Stimulated activated CD4-positive, alpha-beta T cell treated with anti-CD3 and anti-CD28 coated beads, Interleukin-4, amount 100 ng/mL, for 48 hours (primary cell): ENCODE results near the gene ZFAND3.
A peak's percentile ranks its signal among the peaks of the same experiment; 100 is the strongest.

ENCODE experiments used
- DNase-seq, 2 donors: peaks; one replicate each; pipeline ENCODE4 v3.0.0-alpha.2; 2020; ENCODE audit warnings: low read depth in 2 of 2

Gene ZFAND3, protein sequence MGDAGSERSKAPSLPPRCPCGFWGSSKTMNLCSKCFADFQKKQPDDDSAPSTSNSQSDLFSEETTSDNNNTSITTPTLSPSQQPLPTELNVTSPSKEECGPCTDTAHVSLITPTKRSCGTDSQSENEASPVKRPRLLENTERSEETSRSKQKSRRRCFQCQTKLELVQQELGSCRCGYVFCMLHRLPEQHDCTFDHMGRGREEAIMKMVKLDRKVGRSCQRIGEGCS

DNA sequence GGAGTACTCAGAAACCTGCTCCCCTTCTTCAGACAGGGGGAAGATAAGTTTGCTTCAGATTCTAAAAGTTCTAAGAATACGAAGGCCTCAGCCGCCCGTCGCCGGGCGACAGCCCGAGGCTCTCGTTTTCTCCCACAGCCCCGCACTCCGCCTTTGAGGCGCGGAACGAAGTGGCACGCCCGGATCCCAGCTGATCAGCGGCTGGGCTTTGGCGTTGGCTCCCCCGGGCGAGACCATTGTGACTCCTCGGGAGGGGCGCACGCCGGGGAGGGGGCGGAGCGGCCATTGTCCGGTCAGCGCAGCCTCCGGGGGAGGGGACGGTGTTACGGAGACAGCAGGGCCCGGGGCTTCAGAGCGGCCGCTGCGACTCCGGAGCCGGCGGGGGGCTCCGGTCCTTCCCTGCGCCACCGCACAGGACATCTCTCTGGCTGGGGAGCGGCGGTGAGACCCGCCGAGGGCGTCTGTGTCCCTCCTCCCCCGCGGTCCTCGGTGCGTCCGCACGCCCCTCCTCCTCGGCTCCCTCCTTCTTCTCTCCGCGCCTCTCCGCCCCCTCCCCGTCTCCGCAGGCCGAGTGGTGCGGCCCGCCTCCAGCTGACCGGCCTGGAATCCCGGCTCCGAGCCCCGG, at the start of gene ZFAND3:
TSS of gene ZFAND3 (plus strand) at position 551 of the 625 bp plus-strand sequence. CDS start 219 bp downstream, outside the sequence.
- peak; percentile 91 to 94 for DNase-seq

DNA sequence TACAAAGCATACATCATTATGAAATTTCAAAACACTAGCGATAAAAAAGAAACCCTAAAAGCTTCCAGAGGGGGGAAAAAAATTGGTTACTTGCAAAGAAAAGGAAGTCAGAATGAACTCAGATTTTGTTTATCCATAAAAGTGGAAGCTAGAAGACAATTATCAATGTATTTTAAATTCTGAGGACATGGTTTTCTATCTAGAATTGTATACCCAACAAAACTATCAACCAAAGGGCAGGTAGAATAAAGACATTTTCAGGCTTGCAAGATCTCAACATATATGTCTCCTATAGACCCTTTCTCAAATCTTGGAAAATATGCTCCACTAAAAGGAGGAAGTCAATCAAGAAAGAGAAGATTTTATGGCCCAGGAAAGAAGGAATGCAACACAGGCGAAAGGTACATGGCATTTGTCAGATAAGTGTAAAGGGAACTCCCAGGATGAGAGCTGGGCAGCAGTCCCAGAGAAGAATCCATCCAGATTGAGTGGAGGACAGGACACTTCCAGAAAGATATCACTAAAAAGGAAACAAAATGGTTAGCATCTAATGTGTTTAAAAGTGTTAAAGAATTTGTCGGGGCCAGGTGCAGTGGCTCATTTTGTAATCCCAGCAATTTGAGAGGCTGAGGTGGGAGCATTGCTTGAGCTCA, 45.4 kb upstream of the ZFAND3 start:
- no peak for DNase-seq

DNA sequence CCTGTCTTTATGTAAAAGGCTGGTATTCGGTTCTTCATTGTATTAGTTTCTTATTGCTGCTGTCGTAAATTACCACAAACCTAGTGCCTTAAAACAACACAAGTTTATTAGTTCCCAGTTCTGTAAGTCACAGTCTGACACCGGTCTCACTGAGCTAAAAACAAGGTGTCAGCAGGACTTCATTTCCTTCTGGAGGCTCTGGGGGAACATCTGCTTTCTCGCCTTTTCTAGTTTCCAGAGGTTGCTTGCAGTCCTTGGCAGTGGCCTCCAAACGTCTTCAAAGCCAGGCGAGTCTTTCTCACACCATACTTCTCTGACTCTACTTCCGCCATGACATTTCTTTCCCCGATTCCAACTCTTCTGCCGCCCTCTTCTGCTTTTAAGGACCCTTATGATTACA, 43.0 kb upstream of the ZFAND3 start:
- DNase-seq: no peak

DNA sequence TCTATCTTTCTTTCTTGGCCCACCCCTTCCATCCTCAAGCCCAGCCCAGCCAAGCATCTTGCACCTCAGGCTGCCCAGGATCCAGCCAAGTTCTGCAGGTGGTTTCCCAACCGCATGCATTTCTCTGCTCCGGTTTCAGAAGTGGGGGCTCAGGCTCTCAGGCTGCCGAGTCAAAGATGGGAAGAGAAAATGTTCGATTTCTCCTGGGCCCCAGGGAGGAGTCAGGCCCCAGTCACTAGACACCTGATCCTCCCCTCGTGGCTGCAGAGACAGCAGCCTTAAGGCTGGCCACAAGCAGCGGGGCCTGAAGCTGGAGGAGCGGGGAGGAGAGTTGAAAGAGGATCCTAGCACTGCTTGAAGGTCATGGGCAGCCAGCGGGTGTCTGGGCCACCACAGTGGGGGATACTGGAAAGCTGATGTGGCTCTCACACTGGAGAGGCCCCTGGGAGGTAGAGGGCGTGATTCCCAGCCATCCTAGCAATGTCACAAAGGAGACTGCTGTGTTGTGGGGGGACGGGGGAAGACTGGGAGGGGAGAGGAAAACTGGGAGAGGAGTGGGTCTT, 42.2 kb upstream of the ZFAND3 start:
- DNase-seq: no peak

DNA sequence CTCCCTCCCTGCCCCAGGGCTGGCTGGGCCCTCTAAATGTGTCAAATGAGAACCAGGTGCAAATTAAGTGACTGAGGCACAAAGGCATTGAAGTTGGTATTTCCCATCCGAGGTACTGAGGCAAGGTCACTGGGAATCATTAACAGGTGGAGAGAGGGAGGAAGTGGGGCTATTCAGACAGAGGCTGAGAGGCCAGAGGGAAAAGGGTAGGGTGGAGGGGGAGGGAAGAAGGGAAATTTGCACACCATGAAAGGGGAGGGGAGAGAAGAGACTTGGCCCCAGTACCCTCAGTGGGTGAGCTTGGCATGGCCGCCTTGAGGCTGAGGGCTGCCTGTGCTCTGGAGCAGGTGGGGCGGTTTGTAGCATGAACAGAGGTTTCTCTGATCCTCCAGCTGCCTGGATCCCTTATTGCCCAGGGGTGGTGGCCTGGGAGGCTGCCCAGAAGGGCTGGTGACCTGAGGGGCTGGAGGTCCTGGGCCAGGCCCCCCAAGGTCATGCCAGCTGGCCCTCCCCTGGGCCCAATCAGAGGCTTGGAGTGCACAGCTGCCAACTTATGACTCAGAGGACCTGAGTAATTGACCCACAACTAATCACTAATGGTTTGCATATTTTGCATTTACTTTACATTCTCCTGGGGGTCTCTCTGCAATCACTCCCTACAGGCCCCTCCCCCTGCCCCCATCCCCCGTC, 40.3 kb upstream of the ZFAND3 start:
- DNase-seq: no peak

DNA sequence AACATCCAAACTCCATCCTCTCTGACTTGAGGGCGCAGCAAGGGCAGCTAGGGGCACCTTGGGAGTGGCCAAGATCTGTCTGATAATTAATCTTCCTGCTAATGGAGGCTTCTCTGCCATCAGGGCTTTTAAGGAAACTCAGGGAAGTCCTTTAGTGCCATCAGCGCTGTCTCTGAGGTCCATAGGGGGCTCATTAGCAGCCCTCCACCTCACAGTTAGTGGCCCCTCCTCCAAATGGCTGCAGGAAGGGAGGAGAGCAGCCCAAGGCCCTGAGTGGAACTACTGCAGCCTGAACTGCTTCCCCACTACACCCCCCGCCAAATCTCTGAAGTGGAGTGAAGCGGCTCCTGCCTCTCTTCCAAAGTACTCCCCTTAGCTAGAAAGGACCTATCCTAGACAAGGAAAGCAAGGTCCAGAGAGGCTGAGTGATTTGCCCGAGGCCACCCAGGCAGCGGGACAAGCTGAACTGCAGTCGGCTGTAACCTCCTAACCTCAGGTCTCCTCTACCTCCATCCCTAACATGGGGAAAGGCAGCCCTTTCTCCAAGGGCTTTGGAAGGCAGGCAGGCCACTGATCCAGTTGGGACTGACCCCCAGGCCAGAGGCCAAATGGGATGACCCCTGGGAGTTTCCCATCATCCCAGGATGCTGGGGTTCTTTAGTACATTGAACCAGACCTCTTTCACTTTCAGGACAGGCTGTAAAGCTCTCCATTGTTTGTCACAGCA, 39.5 kb upstream of the ZFAND3 start:
- no peak for DNase-seq

DNA sequence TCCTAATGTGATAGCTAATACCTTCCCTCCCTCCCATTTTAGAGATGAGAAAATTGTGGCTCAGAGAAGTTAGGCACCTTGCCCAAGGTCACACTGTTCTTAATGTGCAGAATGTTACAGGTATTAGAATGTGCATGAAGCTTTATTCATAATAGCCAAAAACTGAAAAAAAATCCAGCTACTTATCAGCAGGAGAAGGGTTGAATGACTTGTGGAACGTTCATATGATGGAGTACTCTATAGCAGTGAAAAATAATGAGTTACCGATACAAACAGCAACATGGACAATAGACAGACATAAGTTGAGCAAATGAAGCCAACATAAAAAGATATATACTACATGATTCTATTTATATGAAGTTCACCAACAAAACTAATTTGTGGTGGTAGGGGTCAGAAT, 37.7 kb upstream of the ZFAND3 start:
- DNase-seq: no peak

DNA sequence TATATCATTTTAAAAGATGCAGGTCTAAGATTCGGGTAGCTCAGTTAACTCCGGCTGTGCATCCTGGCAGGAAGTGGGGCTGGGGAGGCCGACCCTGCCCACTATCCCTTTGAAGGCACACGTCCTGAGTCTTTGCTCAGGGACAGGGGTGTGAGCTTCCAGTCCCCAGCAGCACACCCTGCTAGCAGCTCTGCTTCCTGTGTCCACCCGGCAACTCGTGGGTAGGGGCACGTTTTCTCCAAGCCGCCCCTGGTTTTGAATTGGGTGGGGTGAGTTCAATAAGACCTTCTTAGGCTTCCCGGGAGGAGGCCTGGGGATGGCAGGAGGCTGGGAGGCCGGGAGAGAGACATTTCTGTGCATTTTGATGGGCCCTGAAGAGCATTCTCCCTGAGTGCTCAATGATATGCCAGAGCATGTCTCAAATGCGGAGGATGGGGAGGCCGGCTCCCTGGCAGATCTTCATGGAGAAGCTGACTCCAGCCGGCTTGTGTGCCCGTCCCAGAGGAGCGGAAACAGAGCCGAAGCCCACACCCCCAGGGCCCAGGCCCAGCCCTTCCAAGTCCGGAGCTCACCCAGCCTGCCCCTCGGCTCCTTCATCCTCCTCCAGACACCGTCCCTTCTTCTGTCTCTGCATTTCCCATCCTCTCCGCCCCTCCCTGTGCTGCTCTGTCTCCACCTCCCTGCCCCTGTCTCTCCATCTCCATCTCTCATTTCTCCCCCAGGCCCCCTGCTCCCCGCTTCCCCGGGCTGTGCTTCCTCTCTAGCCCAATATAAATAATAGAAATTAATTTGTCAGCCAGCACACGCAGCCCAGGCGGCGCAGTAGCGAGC, 36.3 kb upstream of the ZFAND3 start:
- no peak for DNase-seq

DNA sequence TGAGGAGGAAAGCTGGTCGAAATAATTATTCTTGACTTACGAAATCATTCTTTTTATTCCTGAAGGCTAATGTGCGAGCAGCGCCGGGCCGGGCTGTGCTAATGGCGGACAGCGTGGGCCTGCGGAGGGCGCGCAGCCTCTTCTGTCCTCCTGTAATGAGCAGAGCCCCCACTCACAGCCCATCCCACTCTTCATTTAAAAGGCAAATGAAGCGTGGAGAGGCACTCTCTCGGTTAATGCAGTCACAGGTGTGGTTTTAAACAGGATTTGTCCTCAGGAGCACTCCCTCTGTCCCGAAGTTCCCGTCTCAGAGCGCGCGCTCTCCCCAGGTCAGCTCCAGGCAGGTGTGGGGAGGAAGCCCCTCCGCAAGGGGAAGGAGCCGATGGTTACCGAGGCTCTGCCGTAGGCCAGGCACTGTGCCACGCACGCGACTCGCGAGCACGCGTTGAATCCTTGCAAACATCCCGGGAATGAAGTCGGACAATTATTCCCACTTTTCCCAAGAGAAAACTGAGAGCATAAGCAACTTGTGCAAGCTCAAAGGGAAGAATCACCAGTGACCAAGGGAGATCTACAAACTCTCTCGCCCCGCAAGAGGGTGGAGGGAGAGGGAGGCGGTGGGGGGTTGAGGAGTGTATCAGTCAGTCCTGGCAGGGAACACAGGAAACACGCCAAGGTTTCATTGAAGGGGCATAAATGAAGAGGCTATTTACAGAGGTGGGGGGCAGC, 35.5 kb upstream of the ZFAND3 start:
- no peak for DNase-seq

DNA sequence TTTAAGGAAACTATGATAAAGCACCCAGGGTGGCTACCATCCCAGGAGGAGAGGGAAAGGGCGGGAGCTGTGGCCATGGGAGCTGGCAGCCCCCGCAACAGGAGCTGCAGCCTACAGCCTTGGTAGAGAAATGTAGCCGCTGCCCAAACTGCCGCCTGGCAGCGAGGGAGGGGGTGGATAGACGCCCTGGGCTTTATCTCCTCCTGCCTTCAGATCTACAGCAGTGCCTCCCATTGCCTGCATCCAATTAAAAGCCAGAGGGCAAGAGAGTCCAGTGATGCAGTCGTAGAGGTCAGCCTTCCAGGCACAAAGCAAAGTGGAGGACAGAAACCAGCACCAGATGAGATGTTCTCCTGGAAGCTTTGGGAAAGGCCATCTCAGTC, 35.0 kb upstream of the ZFAND3 start:
- DNase-seq: no peak

DNA sequence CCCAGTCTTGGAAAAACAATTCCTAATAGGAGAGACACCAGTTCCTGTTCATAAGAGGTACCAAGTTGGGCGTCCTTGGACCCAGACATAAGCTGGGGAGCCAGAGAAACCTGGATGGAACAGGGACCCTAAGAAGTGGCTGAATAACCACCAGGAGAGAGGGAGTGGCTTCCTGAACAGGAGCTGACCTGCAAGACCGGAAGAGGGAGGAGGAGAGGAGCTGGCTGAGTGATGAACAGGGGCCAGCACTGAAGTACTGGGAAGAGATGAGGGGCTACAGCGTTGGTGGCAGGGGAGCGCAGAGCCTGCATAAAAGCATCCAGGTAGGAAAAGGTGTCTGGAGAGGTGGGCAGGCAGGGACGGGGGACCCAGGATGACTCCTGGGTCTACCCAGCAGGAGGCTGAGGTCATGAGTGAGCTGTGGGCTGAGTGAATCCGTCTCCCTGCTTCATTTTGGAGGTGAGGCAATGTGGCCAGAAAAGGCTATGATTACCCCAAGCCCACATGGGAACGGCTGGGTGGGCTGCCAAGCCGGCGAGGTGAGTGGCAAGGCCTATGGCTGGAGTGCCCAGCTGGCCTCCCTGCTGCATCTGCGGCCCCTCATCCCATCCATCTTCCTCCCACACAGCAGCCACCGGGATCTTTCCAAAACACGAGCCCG, 34.4 kb upstream of the ZFAND3 start:
- DNase-seq: no peak

DNA sequence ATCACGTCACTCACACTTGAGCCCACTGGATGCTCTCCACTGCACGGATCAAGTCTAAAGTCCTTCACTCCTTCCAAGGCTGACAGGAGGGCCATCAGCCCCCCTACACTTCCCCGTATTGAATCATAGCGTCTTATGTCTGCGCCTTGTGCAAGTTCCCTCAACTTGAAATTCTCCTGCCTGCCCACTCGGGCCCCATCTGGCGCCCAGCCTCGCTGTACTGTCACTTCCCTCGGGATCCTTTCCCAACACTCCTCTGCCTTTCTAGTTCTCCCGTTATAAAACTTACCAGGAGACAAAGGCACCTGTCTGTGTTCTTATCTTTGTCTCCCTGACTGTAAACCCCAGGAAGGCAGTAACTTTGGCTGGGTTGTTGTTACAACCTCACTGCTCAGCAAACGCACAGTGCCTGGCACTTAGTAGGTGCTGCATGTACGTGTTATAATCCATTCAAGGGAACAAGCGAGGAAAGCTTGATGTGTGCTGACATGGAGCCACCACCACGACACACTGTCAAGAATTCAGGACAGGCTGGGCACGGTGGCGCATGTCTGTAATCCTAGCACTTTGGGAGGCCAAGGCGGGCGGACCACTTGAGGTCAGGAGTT, 33.8 kb upstream of the ZFAND3 start:
- no peak for DNase-seq

DNA sequence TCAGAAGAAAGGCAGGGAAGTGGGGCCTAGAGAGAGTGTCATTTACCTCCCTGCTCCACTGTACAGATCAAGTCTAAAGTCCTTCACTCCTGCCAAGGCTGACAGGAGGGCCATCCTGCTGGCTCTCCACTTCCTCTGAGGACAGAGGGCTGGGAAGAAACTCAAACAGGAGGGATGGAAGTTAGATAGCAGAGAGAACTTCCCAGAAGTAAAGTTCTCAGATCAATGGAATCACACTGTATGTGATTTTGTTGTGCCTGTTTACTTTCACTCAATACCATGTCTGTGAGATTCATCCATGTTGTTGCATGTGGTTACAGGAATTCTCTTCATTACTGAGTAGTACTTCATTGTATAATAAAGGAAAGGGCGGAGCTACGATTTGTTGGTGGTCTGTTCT, 32.3 kb upstream of the ZFAND3 start:
- no peak for DNase-seq

DNA sequence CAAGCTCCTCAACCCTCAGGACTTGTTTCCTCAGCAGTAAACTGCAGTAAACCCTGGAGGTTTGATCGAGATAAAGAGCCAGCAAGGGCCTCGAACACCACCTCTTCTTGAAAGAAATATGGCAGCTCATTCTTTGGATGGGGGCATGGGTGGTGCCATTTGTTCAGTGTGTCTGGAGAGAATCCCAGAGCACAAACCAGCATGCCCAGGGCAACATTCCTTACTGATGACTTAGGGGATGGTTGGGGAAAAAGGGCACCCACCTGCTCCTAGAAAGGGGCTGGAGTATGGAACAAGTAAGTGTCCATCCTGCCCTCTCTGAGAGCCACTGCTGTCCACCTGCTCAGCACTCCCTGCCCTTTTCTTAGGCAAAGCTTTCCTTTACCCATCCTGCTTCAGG, 31.3 kb upstream of the ZFAND3 start:
- DNase-seq: no peak

DNA sequence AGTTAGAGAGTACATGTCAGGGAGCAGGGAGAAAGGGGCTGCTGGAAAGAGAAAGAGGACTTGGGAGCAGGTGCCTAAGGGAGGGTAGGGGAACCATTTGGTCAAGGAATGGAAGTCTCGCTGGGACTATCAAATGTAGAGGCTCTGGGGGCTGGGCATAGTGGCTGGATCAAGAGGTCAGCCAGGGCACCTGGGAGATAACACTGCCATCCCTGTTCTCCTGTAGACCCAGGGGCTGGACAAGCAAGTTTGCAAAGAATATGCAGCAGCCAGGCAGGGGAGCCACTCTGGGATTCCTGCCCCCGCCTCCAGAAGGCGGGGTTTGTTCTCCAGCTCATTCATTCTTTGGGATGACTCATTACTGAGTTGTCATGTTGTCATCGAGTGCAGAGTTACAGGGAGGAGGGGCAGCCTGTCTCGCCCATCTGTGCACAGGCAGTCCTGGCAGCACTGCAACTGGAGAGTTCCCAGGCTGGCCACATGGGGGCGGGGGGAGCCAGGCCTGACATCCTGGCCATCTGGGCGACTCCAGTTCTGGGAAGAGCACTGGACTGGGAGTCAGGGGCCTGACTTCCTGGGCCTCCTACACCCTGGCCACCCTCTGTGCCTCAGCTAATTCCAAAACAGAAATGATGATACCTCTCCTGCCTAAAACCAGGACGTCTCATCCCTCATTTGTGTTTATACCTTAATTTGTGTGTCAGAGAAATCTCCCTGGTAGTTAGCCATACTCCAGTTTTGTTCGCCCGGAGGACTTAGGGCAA, 28.2 kb upstream of the ZFAND3 start:
- DNase-seq: peak; percentile 79 to 90

DNA sequence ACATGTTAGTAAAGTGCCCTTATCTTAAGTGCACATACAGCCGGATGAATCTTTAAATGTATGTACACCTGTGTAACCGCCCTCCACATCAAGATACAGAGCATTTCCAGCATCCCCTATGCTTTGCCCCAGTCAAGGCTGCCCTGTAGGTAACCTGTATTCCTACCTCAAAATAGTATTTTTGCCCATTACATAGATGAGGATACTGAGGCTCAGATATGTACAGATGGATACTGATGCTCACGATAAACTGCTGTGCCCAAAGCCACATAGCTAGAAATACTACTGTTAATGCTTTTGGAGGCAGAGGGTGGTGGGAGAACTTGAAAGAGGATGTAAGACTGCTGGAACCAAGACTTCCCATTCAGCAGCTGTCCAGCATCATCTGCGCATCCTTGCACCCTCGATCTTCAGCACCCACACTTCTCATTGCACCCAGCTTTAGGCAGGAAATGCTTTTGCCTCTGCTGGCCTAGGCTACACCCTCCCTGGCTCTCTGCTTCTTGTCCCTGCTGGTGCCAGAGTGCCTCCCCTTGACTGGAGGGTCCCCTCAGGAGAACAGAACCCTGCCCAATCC, 27.0 kb upstream of the ZFAND3 start:
- DNase-seq: no peak

DNA sequence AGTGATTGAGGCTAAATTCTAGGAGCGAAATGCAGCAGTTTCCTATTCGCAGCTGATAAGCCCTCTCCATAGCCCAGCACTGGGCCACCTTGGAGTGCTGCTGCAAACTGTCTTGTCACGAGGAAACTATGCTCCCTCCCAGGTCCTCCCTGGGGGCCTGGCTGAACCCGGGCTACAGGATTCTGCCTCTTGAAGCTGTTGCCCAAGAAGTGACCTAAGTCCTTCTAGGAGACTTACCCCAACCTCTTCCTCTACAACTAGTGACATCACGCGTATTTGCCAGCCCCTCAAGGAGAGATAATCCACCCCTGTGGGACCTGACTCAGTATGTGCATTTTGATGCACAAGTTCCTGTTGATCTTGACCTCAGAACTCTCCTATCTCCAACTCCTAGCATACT, 26.5 kb upstream of the ZFAND3 start:
- no peak for DNase-seq

DNA sequence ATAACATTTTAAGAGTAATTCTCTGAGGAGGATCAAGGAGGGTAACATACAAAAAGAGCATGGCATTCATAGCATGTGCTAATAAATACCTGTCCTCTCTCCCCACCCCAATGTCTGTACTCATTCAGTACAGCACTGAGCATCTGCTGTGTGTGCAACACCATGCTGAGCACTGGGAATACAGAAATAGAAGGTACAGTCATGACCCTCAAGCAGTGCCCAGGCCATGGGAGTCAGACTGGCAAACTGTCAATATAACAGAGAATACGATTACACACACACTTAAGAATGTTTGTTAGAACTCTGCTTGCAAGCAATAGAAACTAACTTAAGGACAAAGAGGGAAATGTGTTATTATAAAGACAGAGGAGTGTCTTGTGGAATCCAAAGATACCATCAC, 24.7 kb upstream of the ZFAND3 start:
- DNase-seq: no peak
